Renal cortex interstitium (tissue), 11 donors: Measurements from ENCODE around the gene RNH1. TPM values are rescaled to one million over a fixed set of nuclear protein-coding genes. Genes with fewer than 3 reads are reported as not detected.

Experiments
- DNase-seq, 11 donors: peaks; one replicate each; pipeline ENCODE4 v3.0.0-alpha.2; 2013; ENCODE audit warnings: low read depth in 9 of 11, low spot score in 4 of 11; ENCODE audit errors: extremely low read depth in 1 of 11
- polyA plus RNA-seq, 3 donors: library from polyadenylated mRNA; unstranded; fragments of 120-200 nt; gene quantifications; one replicate each; pipeline ENCODE4 v1.2.1, GENCODE V29; 2013; ENCODE audit not compliant: insufficient read length in 3 of 3

The RNH1 gene
- polyA plus RNA-seq, 3 donors = 67.3 to 98.3 (median 98.2) TPM

DNA sequence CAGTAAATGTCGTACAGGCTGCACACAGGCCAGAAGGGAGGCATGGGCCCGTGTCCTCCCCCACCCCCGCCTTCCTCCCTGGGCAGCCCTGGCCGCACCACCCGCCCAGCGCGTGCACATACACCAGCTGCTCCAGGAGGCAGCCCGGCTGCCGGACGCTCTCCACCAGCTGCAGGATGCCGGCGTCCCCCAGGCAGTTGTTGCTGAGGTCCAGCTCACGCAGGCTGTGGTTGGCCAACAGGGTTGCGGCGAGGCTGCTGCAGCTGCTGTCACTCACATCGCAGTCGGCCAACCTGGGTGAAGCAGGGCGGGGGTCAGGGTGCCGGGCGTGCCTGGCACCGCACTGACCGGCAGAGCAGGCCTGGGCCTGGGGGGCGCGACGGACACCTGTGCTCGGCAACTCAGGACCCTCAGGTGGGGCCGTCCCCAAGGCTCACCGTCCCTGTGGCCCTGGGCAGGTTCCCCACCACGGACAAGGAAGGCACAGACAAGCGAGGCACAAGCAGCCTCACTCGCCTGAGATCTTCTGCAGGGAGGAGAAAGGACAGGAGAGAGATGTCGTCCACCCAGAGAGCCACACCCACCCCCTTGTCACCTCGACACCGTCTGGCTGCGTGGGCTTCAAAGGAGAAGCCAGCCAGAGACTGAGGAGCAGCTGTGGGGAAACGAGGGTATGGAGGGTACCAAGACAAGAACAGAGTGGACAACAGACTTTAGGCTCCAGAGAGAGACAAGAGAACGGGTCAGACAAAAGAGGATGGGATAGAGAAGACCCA, 12.1 kb downstream of the RNH1 start:
- no peak for DNase-seq

DNA sequence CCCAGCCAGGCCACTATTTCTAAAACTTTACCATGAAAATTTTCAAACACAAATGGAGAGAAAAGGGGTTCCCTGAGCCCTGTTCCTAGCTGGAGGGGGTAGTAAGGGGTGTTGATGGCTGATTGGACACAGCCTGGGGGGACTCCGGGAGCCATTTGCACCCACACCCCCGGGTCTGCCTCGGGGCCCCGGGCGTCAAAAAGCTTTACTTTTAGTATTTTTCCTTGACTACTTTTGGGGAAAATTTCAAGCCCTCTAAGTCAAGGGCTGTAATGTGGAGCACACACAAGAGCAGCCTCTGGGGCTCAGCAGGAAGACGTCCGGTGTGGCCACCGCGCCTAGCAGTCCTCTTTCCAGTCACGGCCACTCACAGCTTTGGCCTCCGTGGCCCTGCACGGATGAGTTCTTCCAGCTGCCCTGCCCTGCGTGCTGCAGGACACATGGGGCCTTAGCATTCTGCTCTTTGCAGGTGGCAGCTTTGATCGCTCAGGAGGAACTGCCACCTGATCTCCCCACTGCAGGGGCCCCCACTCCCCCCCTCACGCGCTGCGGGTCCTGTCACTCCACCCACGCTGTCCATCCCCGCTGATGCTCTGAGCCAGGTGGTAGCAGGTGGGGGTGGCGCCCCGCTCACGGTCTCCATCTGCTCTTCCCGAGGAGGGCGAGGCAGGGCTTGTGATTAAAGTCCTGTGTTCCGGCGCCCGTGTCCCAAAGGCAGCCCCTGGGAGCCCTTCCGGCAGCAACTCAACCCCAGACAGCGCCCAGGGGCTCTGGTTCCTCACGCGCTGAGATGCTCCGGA, 14.4 kb downstream of the RNH1 start:
- no peak for DNase-seq

DNA sequence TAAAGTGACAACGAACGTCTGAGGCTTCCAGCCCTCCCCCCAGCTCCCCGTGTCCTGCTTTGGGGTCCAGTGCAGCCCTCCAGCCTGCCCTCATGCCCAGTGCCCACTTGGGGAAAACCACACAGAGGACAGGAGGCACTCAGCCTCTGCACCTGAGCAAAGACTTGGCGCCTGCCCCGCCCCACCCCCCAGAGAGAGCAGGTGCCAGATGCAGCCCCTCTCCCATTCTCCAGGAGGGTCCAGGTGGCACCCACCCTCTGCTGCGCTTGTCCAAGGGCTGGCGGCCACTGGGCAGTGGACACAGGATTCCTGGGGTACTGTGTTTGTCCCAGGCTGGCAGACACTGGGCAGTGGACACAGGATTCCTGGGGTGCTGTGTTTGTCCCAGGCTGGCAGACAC, 15.7 kb downstream of the RNH1 start:
- no peak for DNase-seq

DNA sequence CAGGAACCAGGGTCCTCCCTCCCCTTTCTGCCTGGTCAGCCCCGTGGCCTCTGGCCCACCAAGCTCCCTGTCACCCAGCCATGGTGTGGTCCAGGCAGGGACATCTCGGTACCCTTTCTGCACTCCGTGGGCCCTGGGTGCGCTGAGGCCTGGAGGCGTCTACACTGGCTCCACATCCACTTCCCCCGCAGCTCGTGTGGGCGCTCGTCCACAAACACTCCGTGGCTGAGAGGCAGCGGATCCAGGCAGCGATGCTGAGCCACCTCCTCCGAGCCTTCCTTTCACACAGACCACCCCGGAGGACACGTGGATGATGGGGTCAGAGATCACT, 16.1 kb downstream of the RNH1 start:
- no peak for DNase-seq

DNA sequence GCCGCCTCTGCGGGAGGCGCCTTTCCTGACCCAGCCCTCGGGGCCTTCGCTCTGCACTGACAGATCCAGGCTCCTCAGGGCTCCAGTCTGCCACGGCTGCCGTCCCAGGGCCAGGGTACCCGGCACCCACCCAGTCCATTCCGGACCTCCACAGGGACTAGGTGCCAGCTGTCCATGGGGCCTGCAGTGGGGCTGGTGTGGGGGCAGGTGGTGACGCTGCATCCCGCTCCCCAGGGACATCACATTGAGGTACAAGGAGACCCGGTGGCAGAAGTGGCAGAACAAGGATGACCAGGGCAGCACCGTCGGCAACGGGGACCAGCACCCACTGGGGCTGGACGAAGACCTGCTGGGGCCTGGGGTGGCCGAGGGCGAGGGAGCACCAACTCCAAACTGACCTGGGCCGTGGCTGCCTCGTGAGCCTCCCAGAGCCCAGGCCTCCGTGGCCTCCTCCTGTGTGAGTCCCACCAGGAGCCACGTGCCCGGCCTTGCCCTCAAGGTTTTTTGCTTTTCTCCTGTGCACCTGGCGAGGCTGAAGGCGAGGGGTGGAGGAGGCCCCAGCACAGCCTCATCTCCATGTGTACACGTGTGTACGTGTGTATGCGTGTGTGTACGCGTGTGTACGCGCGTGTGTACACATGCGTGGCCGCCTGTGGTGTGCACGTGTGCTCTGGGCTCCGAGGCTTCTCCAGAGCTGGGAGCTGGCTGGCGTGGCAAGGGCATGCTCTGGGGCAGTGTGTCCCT, 16.7 kb downstream of the RNH1 start:
- DNase-seq = no peak

GRCh38 chr11:489610-490185, 17.3 kb downstream of the RNH1 start:
- no peak for DNase-seq

DNA sequence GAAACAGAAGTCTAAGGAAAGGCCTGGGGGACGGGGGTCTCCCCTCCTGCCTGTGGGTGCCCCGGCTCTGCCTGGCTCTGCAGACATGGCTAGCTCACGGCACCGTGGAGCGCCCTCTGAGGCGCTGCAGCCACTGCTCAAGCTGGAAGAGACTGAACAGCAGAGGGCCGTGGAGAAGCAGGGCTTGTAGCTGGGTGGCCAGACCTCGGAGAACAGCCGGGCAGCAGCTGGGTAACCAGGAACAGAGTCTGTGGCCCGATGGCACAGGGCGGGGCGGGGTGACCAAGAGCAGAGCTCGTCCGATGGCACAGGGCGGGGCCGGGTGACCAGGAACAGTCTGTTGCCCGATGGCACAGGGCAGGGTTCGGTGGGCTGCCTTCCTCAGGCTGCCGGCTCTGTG, 18.1 kb downstream of the RNH1 start:
- DNase-seq = no peak

GRCh38 chr11:488579-488978, 18.5 kb downstream of the RNH1 start:
- DNase-seq = no peak

DNA sequence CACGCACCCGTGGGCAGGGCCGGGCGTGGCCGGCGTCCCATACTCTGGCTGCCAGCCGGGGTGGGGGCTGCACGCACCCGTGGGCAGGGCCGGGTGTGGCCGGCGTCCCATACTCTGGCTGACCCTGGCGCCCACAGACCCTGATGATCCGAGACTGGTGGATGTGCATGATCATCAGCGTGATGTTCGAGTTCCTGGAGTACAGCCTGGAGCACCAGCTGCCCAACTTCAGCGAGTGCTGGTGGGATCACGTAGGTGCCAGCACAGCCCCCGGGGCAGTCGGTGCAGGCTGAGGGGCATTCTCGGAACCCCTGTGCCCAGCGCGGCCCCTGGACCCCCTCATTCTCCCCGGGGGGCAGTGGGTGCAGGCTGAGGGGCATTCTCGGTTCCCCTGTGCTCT, 19.0 kb downstream of the RNH1 start:
- no peak for DNase-seq

DNA sequence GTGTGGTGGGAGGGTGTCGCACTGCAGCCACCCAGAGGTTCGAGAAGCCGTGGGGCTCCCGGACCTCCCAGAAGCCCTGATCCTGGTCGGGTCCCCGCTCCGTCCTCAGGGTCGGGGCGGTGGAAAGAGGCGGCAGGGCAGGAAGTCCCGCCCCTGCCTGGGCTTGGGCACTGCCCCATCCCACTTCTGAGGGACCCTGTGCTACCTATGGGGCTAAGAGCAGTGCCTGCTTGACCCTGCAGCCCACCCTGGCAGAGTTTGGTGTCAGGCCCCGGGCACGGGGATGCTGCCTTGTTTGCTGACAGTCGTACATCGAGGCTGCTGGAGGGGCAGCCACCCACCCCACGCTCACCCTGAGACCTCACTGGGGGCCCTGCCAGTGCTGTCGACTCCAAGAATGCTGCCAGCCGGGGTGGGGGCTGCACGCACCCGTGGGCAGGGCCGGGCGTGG, 19.4 kb downstream of the RNH1 start:
- no peak for DNase-seq

- no peak for DNase-seq
Measured at GRCh38 chr11:486189-486588, 20.9 kb downstream of the RNH1 start.

GRCh38 chr11:484616-485015, 22.4 kb downstream of the RNH1 start:
- no peak for DNase-seq

GRCh38 chr11:479311-479710, 27.7 kb downstream of the RNH1 start:
- no peak for DNase-seq

GRCh38 chr11:477052-477715, 29.9 kb downstream of the RNH1 start:
- DNase-seq = peak in 1 of 11 donors; percentile 27

DNA sequence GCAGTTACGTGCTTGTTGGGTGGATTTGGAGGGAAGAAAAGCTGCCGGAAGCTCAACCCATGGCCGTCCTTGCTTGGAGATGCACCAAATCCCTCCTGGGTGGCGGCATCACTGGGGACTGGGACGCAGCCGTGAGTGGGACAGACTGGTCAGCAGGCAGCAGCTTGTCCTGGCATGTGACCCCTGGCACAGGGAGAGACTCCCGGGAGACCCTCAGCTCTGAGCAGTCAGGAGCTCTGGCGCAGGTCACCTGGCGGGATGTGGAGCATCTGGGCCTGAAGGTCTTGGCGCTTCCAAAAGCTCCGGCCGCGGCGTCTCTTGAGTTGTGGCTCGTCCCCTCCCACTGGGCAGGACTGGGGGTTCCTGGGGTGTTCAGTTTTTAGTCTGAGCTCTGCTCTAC, 30.6 kb downstream of the RNH1 start:
- no peak for DNase-seq

- DNase-seq = no peak
Measured at GRCh38 chr11:475941-476340, 31.1 kb downstream of the RNH1 start.

DNA sequence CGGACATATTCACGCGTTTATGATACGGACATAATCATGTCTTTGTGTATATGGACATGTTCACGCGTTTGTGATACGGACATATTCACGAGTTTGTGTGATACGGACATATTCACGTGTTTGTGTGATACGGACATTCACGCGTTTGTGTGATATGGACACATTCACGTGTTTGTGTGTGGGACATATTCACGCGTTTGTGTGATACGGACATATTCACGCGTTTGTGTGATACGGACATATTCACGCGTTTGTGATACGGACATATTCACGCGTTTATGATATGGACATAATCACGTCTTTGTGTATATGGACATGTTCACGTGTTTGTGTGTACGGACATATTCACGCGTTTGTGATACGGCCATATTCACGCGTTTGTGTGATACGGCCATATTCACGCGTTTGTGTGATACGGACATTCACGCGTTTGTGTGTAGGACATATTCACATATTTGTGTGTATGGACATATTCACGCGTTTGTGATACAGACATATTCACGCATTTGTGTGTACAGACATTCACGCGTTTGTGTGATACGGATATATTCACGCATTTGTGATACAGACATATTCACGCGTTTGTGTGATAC, 32.0 kb downstream of the RNH1 start:
- DNase-seq = no peak

GRCh38 chr11:473962-474785, 32.9 kb downstream of the RNH1 start:
- no peak for DNase-seq
